ENCODE data around the gene SNN. TPM values are rescaled to one million over a fixed set of nuclear protein-coding genes. Genes with fewer than 3 reads are reported as not detected.

The SNN gene
- total RNA-seq, 1 experiment from 2014 or later, result 13.0 TPM

GRCh38 chr16:11669380-11670146 lies 1.3 kb downstream of the SNN start:
- H3K4me1 ChIP-seq (ENCODE audit: insufficient read depth, low read length, poor library complexity, severe bottlenecking), result peaks cover 4% of the 10 kb centered on the region
- CTCF ChIA-PET, result no interaction called here
- no peak for DNase-seq (ENCODE audit: low spot score)
- peak overlapping the region; percentile 84 for H3K4me3 ChIP-seq (ENCODE audit: low read depth, low read length, poor library complexity, severe bottlenecking)
- POLR2A ChIA-PET (ENCODE audit: low non-redundant PET), result no interaction called here
- intact Hi-C loops (cut with micrococcal nuclease; ENCODE audit: unreplicated experiment), result no loop called here
- no TSS peak for BruUV-seq (replicated peaks)
- no peaks in the 10 kb centered on the region for H3K9me3 ChIP-seq (ENCODE audit: low read depth, low read length, poor library complexity, severe bottlenecking)
- TF ChIP-seq, protein P1, sequence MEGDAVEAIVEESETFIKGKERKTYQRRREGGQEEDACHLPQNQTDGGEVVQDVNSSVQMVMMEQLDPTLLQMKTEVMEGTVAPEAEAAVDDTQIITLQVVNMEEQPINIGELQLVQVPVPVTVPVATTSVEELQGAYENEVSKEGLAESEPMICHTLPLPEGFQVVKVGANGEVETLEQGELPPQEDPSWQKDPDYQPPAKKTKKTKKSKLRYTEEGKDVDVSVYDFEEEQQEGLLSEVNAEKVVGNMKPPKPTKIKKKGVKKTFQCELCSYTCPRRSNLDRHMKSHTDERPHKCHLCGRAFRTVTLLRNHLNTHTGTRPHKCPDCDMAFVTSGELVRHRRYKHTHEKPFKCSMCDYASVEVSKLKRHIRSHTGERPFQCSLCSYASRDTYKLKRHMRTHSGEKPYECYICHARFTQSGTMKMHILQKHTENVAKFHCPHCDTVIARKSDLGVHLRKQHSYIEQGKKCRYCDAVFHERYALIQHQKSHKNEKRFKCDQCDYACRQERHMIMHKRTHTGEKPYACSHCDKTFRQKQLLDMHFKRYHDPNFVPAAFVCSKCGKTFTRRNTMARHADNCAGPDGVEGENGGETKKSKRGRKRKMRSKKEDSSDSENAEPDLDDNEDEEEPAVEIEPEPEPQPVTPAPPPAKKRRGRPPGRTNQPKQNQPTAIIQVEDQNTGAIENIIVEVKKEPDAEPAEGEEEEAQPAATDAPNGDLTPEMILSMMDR (conservative IDR thresholded peaks at IDR 0.05; ENCODE audit: low read depth, low read length), result no peak
- TF ChIP-seq EZH2 (IDR thresholded peaks at IDR 0.05; ENCODE audit: borderline replicate concordance, low read depth, low read length, poor library complexity, severe bottlenecking), result no peak
- no peak overlapping the region for H3K27ac ChIP-seq (ENCODE audit: low read depth, low read length, poor library complexity, severe bottlenecking)
- no peaks in the 10 kb centered on the region for H3K36me3 ChIP-seq (ENCODE audit: insufficient read depth, low read length, poor library complexity, severe bottlenecking)
- no peaks in the 10 kb centered on the region for H3K27me3 ChIP-seq (replicated peaks; ENCODE audit: insufficient read depth, low read depth, low read length, poor library complexity)

GRCh38 chr16:11670171-11671131 lies 2.2 kb downstream of the SNN start:
- TF ChIP-seq EZH2 (IDR thresholded peaks at IDR 0.05; ENCODE audit: borderline replicate concordance, low read depth, low read length, poor library complexity, severe bottlenecking), result no peak
- TF ChIP-seq, protein P1 (conservative IDR thresholded peaks at IDR 0.05; ENCODE audit: low read depth, low read length), result no peak
- no peak for DNase-seq (ENCODE audit: low spot score)
- H3K4me3 ChIP-seq (ENCODE audit: low read depth, low read length, poor library complexity, severe bottlenecking), result no peak overlapping the region
- no peaks in the 10 kb centered on the region for H3K27me3 ChIP-seq (replicated peaks; ENCODE audit: insufficient read depth, low read depth, low read length, poor library complexity)
- H3K27ac ChIP-seq (ENCODE audit: low read depth, low read length, poor library complexity, severe bottlenecking), result no peak overlapping the region
- POLR2A ChIA-PET (ENCODE audit: low non-redundant PET), result no interaction called here
- CTCF ChIA-PET, result no interaction called here
- H3K4me1 ChIP-seq (ENCODE audit: insufficient read depth, low read length, poor library complexity, severe bottlenecking), result peaks cover 4% of the 10 kb centered on the region
- intact Hi-C loops (cut with micrococcal nuclease; ENCODE audit: unreplicated experiment), result no loop called here
- no TSS peak for BruUV-seq (replicated peaks)
- H3K36me3 ChIP-seq (ENCODE audit: insufficient read depth, low read length, poor library complexity, severe bottlenecking), result no peaks in the 10 kb centered on the region
- no peaks in the 10 kb centered on the region for H3K9me3 ChIP-seq (ENCODE audit: low read depth, low read length, poor library complexity, severe bottlenecking)

GRCh38 chr16:11671271-11671670 lies 3.0 kb downstream of the SNN start:
- no peak for TF ChIP-seq EZH2 (IDR thresholded peaks at IDR 0.05; ENCODE audit: borderline replicate concordance, low read depth, low read length, poor library complexity, severe bottlenecking)
- TF ChIP-seq, protein P1 (conservative IDR thresholded peaks at IDR 0.05; ENCODE audit: low read depth, low read length), result no peak
- Histone ChIP-seq H3K27me3 (replicated peaks; ENCODE audit: insufficient read depth, low read depth, low read length, poor library complexity) (no peaks in the 10 kb centered on the region), H3K27ac (ENCODE audit: low read depth, low read length, poor library complexity, severe bottlenecking) (no peak overlapping the region), H3K9me3 (ENCODE audit: low read depth, low read length, poor library complexity, severe bottlenecking) (no peaks in the 10 kb centered on the region), H3K4me1 (ENCODE audit: insufficient read depth, low read length, poor library complexity, severe bottlenecking) (peaks cover 4% of the 10 kb centered on the region), H3K4me3 (ENCODE audit: low read depth, low read length, poor library complexity, severe bottlenecking) (no peak overlapping the region), H3K36me3 (ENCODE audit: insufficient read depth, low read length, poor library complexity, severe bottlenecking) (peaks cover 4% of the 10 kb centered on the region)
- intact Hi-C loops (cut with micrococcal nuclease; ENCODE audit: unreplicated experiment), result no loop called here
- no TSS peak for BruUV-seq (replicated peaks)
- DNase-seq (ENCODE audit: low spot score), result no peak
- POLR2A ChIA-PET (ENCODE audit: low non-redundant PET), result no interaction called here
- CTCF ChIA-PET, result no interaction called here

Data from A673 (cell line).